ENCODE results near the gene LGALS1.

The LGALS1 gene

DNA sequence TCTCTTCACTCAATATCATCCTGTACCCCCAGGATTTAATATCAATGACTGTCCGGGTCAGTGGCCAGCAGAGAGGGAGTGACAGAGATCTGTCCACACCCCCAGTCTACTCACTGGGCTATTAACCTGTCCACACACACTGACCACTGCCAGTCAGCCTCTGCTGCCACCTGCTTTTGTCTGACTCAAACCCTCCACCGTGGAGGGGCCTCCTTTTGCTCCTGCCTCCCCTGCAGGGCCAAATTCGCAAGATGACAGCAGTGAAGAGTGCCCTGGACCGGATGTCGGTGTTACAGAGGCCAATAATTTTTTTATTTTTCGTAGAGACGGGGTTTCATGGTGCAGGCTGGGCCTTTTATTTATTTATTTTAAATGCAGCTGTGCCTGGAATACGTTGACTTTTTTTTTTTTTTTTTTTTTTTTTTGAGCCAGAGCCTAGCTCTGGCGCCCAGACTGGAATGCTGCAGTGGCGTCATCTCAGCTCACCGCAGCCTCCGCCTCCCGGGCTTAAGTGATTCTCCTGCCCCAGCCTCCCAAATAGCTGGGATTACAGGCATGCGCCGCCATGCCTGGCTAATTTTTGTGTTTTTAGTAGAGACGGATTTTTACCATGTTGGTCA is 11.8 kb upstream of the LGALS1 start:
- DNase-seq, result peak; percentile 40
- TF ChIP-seq, protein P1, sequence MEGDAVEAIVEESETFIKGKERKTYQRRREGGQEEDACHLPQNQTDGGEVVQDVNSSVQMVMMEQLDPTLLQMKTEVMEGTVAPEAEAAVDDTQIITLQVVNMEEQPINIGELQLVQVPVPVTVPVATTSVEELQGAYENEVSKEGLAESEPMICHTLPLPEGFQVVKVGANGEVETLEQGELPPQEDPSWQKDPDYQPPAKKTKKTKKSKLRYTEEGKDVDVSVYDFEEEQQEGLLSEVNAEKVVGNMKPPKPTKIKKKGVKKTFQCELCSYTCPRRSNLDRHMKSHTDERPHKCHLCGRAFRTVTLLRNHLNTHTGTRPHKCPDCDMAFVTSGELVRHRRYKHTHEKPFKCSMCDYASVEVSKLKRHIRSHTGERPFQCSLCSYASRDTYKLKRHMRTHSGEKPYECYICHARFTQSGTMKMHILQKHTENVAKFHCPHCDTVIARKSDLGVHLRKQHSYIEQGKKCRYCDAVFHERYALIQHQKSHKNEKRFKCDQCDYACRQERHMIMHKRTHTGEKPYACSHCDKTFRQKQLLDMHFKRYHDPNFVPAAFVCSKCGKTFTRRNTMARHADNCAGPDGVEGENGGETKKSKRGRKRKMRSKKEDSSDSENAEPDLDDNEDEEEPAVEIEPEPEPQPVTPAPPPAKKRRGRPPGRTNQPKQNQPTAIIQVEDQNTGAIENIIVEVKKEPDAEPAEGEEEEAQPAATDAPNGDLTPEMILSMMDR (IDR thresholded peaks at IDR 0.05; ENCODE audit: low read depth, low read length, missing control alignments), result no peak
- peaks cover 10% of the 10 kb centered on the region for H3K36me3 ChIP-seq (replicated peaks)
- H3K4me3 ChIP-seq (ENCODE audit: low read depth, low read length), result no peak overlapping the region
- no peak overlapping the region for H3K27ac ChIP-seq
- no peaks in the 10 kb centered on the region for H3K27me3 ChIP-seq (replicated peaks)
- in situ Hi-C loops (cut with HindIII; ENCODE audit: low pct_ligation_motif_present, low sequenced_read_pairs), result no loop called here

DNA sequence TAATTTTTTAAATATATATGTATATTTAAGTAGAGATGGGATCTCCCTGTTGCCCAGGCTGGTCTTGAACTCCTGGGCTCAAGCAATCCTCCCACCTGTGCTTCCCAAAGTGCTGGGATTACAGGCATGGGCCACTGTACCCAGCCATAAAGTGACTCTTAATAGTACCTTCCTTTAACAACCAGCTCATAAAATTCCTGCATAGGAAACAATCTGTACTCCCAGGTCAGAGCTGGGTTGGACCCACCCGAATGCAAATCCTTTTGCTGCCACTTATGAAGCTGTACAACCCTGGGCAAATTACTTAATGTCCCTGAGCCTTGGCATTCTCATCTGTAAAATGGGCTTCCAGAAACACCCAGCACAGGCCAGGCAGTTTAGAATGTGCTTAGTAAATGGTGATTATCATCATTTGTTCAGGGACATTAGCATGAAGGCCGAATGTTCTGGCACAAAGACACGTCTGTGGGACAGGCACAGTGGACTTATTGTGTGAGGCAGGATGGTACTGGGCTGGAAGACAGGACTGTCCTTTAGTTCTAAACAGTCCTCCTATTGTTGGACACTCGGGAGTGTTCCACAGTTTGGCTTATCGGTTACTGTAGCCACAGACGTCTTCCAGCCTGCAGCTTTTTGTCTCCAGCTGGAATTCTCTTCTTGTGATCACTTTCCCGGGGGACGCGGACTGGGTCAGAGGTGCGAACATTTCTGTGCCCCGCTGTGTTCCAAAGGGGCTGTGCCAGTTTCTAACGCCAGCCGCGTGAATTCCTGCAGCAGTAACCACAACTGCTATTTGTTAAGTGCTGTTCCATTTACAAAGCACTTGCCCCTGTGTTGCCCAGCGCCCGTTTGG is 11.0 kb upstream of the LGALS1 start:
- Histone ChIP-seq H3K27me3 (replicated peaks) (no peaks in the 10 kb centered on the region), H3K4me3 (ENCODE audit: low read depth, low read length) (no peak overlapping the region), H3K27ac (no peak overlapping the region), H3K36me3 (replicated peaks) (peaks cover 10% of the 10 kb centered on the region)
- TF ChIP-seq, protein P1 (IDR thresholded peaks at IDR 0.05; ENCODE audit: low read depth, low read length, missing control alignments), result no peak
- DNase-seq, result no peak
- in situ Hi-C loops (cut with HindIII; ENCODE audit: low pct_ligation_motif_present, low sequenced_read_pairs), result no loop called here

DNA sequence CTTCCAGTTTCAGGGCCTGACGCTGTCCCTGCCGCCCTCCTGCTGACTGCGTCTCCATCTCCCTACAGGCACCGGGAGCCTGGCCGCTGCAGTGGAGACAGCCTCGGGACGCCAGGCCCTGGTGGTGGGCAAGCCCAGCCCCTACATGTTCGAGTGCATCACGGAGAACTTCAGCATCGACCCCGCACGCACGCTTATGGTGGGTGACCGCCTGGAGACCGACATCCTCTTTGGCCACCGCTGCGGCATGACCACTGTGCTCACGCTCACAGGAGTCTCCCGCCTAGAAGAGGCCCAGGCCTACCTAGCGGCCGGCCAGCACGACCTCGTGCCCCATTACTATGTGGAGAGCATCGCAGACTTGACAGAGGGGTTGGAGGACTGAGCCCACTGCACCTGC is 9.9 kb upstream of the LGALS1 start:
- H3K27me3 ChIP-seq (replicated peaks), result no peaks in the 10 kb centered on the region
- in situ Hi-C loops (cut with HindIII; ENCODE audit: low pct_ligation_motif_present, low sequenced_read_pairs), result no loop called here
- no peak for DNase-seq
- peaks cover 10% of the 10 kb centered on the region for H3K36me3 ChIP-seq (replicated peaks)
- H3K27ac ChIP-seq, result no peak overlapping the region
- TF ChIP-seq, protein P1 (IDR thresholded peaks at IDR 0.05; ENCODE audit: low read depth, low read length, missing control alignments), result no peak
- no peak overlapping the region for H3K4me3 ChIP-seq (ENCODE audit: low read depth, low read length)

DNA sequence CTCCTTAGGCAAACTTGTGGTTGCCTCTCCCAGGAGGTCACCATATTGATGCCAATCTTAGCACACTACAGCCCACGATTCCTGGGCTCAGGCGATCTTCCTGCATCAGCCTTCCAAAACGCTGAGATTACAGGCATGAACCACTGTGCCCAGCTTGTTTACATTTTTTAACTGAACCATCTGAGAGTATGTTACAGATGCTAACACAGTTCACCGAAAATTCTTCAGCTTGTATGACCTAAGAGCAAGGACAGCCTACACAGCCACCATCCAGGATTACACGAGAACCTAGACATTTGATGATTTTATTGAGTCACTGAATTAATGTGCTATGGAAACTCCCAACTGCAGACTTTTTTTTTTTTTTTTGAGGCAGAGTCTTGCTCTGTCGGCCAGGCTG is 5.8 kb upstream of the LGALS1 start:
- in situ Hi-C loops (cut with HindIII; ENCODE audit: low pct_ligation_motif_present, low sequenced_read_pairs), result no loop called here
- H3K36me3 ChIP-seq (replicated peaks), result peaks cover 10% of the 10 kb centered on the region
- no peak for DNase-seq
- H3K4me3 ChIP-seq (ENCODE audit: low read depth, low read length), result no peak overlapping the region
- no peak overlapping the region for H3K27ac ChIP-seq
- TF ChIP-seq, protein P1 (IDR thresholded peaks at IDR 0.05; ENCODE audit: low read depth, low read length, missing control alignments), result no peak
- no peaks in the 10 kb centered on the region for H3K27me3 ChIP-seq (replicated peaks)

DNA sequence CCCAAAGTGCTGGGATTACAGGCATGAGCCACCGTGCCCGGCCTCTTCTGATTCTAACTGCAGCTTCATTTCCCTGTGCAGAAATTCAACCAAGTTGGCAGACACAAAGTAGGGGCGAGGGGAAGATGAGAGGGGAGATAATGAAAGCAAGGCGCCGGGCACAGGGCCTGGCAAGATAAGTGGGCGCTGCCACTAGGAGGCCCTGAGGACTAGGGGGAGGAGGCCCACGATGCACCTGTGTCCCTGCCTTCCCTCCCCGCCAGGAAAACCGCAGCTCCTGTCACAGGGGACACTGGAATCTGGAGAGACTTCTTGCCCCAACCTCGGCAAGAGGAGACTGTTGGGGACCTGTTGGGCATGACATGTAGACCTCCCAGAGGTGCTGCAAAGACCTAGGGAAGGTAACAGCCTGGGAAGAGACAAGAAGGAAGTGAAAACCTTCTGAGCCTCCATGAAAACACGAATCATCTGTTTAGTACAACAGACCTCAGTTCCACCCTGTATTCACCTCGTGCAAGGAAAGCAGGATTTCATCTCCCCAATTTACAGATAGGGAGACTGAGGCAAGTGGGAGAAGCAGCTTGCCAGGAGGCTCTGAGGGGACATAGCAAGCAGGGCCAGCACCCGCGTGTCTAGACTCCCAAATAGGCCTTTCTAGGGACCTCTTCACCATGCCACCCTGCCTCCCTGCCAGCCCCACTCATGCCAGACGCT is 3.1 kb upstream of the LGALS1 start:
- Histone ChIP-seq H3K4me3 (ENCODE audit: low read depth, low read length) (no peak overlapping the region), H3K27me3 (replicated peaks) (no peaks in the 10 kb centered on the region), H3K36me3 (replicated peaks) (peaks cover 3% of the 10 kb centered on the region), H3K27ac (no peak overlapping the region)
- TF ChIP-seq, protein P1 (IDR thresholded peaks at IDR 0.05; ENCODE audit: low read depth, low read length, missing control alignments), result no peak
- in situ Hi-C loops (cut with HindIII; ENCODE audit: low pct_ligation_motif_present, low sequenced_read_pairs), result no loop called here
- DNase-seq, result no peak
